Lung (tissue), 12 donors: Measurements from ENCODE around the gene BBOF1. TPM values are rescaled to one million over a fixed set of nuclear protein-coding genes. Genes with fewer than 3 reads are reported as not detected.
A peak's percentile ranks its signal among the peaks of the same experiment; 100 is the strongest.

Experiments
- ATAC-seq: fragments of 200-7000 bp; cut with Tn5 transposase; one replicate; pipeline ENCODE4 v1.9.1; 2020; ENCODE audit warnings: moderate number of reproducible peaks; ENCODE audit not compliant: insufficient read depth, low FRiP score
- DNase-seq, 3 donors: peaks; one replicate each; pipeline ENCODE4 v3.0.0-alpha.2; 2013 to 2017
- H3K27ac ChIP-seq, 2 donors: one replicate each; pipeline ENCODE4 v1.5.1; 2013; ENCODE audit warnings: mild to moderate bottlenecking in 2 of 2, moderate library complexity in 2 of 2, control low read depth in 1 of 2, inconsistent platforms in 1 of 2, low read depth in 1 of 2, low read length in 1 of 2
- H3K27me3 ChIP-seq, 3 donors: one replicate each; pipeline ENCODE4 v1.5.1; 2013; ENCODE audit warnings: low read length in 2 of 3; ENCODE audit not compliant: control insufficient read depth in 3 of 3, insufficient read depth in 3 of 3
- H3K36me3 ChIP-seq, 4 donors: one replicate each; pipeline ENCODE4 v1.5.1; 2013; ENCODE audit warnings: low read length in 4 of 4, mild to moderate bottlenecking in 1 of 4, moderate library complexity in 1 of 4; ENCODE audit not compliant: control insufficient read depth in 4 of 4, insufficient read depth in 4 of 4
- H3K4me1 ChIP-seq, 5 donors: one replicate each; pipeline ENCODE4 v1.5.1; 2013; ENCODE audit warnings: low read length in 5 of 5, mild to moderate bottlenecking in 2 of 5, moderate library complexity in 1 of 5; ENCODE audit not compliant: control insufficient read depth in 5 of 5, insufficient read depth in 5 of 5
- H3K4me3 ChIP-seq: one replicate; pipeline ENCODE4 v1.5.1; 2013; ENCODE audit warnings: mild to moderate bottlenecking, control low read depth, moderate library complexity
- H3K9ac ChIP-seq, 2 donors: one replicate each; pipeline ENCODE4 v1.5.1; 2013; ENCODE audit warnings: low read length in 2 of 2, control low read depth in 1 of 2; ENCODE audit not compliant: insufficient read depth in 1 of 2
- H3K9me3 ChIP-seq, 4 donors: one replicate each; pipeline ENCODE4 v1.5.1; 2013; ENCODE audit warnings: low read length in 3 of 4, mild to moderate bottlenecking in 1 of 4, moderate library complexity in 1 of 4; ENCODE audit not compliant: control insufficient read depth in 4 of 4, insufficient read depth in 3 of 4
- CTCF ChIP-seq: IDR thresholded peaks from 2 replicates; pipeline ENCODE4 v1.5.1; 2012; ENCODE audit warnings: mild to moderate bottlenecking; ENCODE audit errors: control extremely low read depth, extremely low read depth
- WGBS, 2 donors: extraction: QIAGEN DNeasy Blood & Tissue Kit; methylation state at CpG; one replicate each; pipeline ENCODE4 v1.1.7; 2013; 5-methylcytosine and 5-hydroxymethylcytosine counted together
- polyA plus RNA-seq, 2 donors: library from polyadenylated mRNA; stranded (reverse); fragments of 200-250 nt; gene quantifications; one replicate each; pipeline ENCODE4 v1.2.1, GENCODE V29; 2013
- total RNA-seq, 2 donors: library from RNA; depleted of rRNA in 1 of 2; stranded (reverse); fragments of >200 nt in 1 of 2; gene quantifications; one replicate each; pipeline ENCODE4 v1.2.1, GENCODE V29; 2014 to 2021
- donor health status: control.
- donor health status: control.
- donor health status: Bipolar disorder and iron deficiency.
- donor health status: healthy.
- donor health status: DM: yes; HTN: yes; CAD: no.

The BBOF1 gene
- total and polyA plus RNA-seq, 4 donors: 6.6 to 23.1 (median 10.4) TPM

- Histone ChIP-seq H3K4me3 (no peak overlapping the region), H3K27ac (no peak overlapping the region), H3K36me3 (peaks cover 0 to 14% (median 3%) of the 10 kb centered on the region in 4 donors), H3K9ac (no peak overlapping the region), H3K4me1 (peaks cover 0 to 5% (median 0%) of the 10 kb centered on the region in 5 donors), H3K27me3 (no peaks in the 10 kb centered on the region), H3K9me3 (no peaks in the 10 kb centered on the region)
- no peak for TF ChIP-seq CTCF
- WGBS, 2 donors: 43 to 93% methylated on average over 1 of the region's 1 CpG
- ATAC-seq (no peak), DNase-seq (no peak)
Observed at GRCh38 chr14:74077401-74077800, 58.3 kb downstream of the BBOF1 start.

GRCh38 chr14:74080820-74081460, 61.8 kb downstream of the BBOF1 start:
- TF ChIP-seq CTCF: no peak
- 52 to 75% methylated on average over 4 of the region's 4 CpGs for WGBS, 2 donors
- Histone ChIP-seq H3K4me3 (no peak overlapping the region), H3K9me3 (no peaks in the 10 kb centered on the region), H3K4me1 (peaks cover 0 to 17% (median 9%) of the 10 kb centered on the region in 5 donors), H3K27me3 (no peaks in the 10 kb centered on the region), H3K9ac (no peak overlapping the region), H3K27ac (peak overlapping the region in 1 of 2 donors; percentile 6), H3K36me3 (peaks cover 0 to 4% (median 0%) of the 10 kb centered on the region in 4 donors)
- DNase-seq (peak in 2 of 3 donors; percentile 4 to 6), ATAC-seq (no peak)

- no peak for DNase-seq
- Histone ChIP-seq H3K4me3 (no peak overlapping the region), H3K4me1 (peaks cover 0 to 19% (median 11%) of the 10 kb centered on the region in 5 donors), H3K9me3 (no peaks in the 10 kb centered on the region), H3K27me3 (no peaks in the 10 kb centered on the region), H3K27ac (no peak overlapping the region), H3K9ac (no peak overlapping the region), H3K36me3 (peaks cover 0 to 4% (median 0%) of the 10 kb centered on the region in 4 donors)
- ATAC-seq: no peak
- TF ChIP-seq CTCF: no peak
- 88 to 91% methylated on average over 3 of the region's 3 CpGs for WGBS, 2 donors
Observed at GRCh38 chr14:74081491-74081890, 62.3 kb downstream of the BBOF1 start.
